GM10266 (cell line): ENCODE data around the gene CMTM2.

Source experiments
- DNase-seq: peaks from one replicate; pipeline ENCODE4 v3.0.0; 2012; ENCODE audit errors: extremely low spot score
- CTCF ChIP-seq: IDR thresholded peaks from 2 replicates; pipeline ENCODE4 v1.5.1; 2012; ENCODE audit warnings: mild to moderate bottlenecking, low read depth; ENCODE audit not compliant: control insufficient read depth, insufficient read depth; ENCODE audit errors: missing control alignments

The CMTM2 gene

GRCh38 chr16:66553223-66553622, 26.0 kb upstream of the CMTM2 start:
- no peak for TF ChIP-seq CTCF
- no peak for DNase-seq

GRCh38 chr16:66554021-66554420, 25.2 kb upstream of the CMTM2 start:
- no peak for TF ChIP-seq CTCF
- no peak for DNase-seq

GRCh38 chr16:66554495-66554894, 24.8 kb upstream of the CMTM2 start:
- no peak for TF ChIP-seq CTCF
- no peak for DNase-seq

GRCh38 chr16:66560107-66560506, 19.2 kb upstream of the CMTM2 start:
- DNase-seq, result no peak
- no peak for TF ChIP-seq CTCF

GRCh38 chr16:66561381-66562080, 17.7 kb upstream of the CMTM2 start:
- no peak for DNase-seq

GRCh38 chr16:66562409-66562808, 16.9 kb upstream of the CMTM2 start:
- no peak for TF ChIP-seq CTCF
- DNase-seq, result no peak

More at GRCh38 chr16:66561381-66562080, 17.7 kb upstream of the CMTM2 start:
- TF ChIP-seq CTCF, result no peak

GRCh38 chr16:66562986-66563385, 16.3 kb upstream of the CMTM2 start:
- no peak for DNase-seq
- TF ChIP-seq CTCF, result no peak
